Smooth muscle cell (in vitro differentiated cells): ENCODE measurements around the gene ATG5. TPM values are rescaled to one million over a fixed set of nuclear protein-coding genes. Genes with fewer than 3 reads are reported as not detected.
"Not testable (repeated sequence)": the region's sequence is repeated elsewhere in the genome, so short reads cannot be mapped to it uniquely, and the experiment has no call there.

ENCODE experiments used
- DNase-seq: peaks from one replicate; lab custom pipeline; 2025; ENCODE audit not compliant: unreplicated experiment; lab: John Stamatoyannopoulos, UW
- H2AFZ ChIP-seq: fragments of 200-600 bp; sonication (generic); 2 replicates; pipeline ENCODE4 v1.6.0; 2016; ENCODE audit warnings: antibody characterized with exemption, low read depth, mild to moderate bottlenecking
- H3F3A ChIP-seq: fragments of 200-600 bp; sonication (generic); 2 replicates; pipeline ENCODE4 v1.6.0; 2017; ENCODE audit warnings: antibody characterized with exemption, low read depth
- H3K27ac ChIP-seq: fragments of 200-600 bp; sonication (generic); 2 replicates; pipeline ENCODE4 v1.5.1; 2016; ENCODE audit warnings: low read depth, mild to moderate bottlenecking
- H3K27me3 ChIP-seq: fragments of 200-600 bp; sonication (generic); 2 replicates; pipeline ENCODE4 v1.6.1; 2016; ENCODE audit warnings: low read depth, mild to moderate bottlenecking
- H3K36me3 ChIP-seq: fragments of 200-600 bp; sonication (generic); 2 replicates; pipeline ENCODE4 v1.5.1; 2016; ENCODE audit warnings: low read depth
- H3K4me1 ChIP-seq: fragments of 200-600 bp; sonication (generic); 2 replicates; pipeline ENCODE4 v1.5.1; 2016; ENCODE audit warnings: low read depth
- H3K4me2 ChIP-seq: fragments of 200-600 bp; sonication (generic); 2 replicates; pipeline ENCODE4 v1.6.0; 2016; ENCODE audit warnings: mild to moderate bottlenecking
- H3K4me3 ChIP-seq: fragments of 200-600 bp; sonication (generic); 2 replicates; pipeline ENCODE4 v1.5.1; 2016; ENCODE audit warnings: mild to moderate bottlenecking
- H3K79me2 ChIP-seq: fragments of 200-600 bp; sonication (generic); 2 replicates; pipeline ENCODE4 v1.6.0; 2016; ENCODE audit warnings: low read depth, mild to moderate bottlenecking
- H3K9ac ChIP-seq: fragments of 200-600 bp; sonication (generic); 2 replicates; pipeline ENCODE4 v1.6.0; 2016; ENCODE audit warnings: low read depth
- H3K9me3 ChIP-seq: fragments of 200-600 bp; sonication (generic); replicated peaks from 2 replicates; pipeline ENCODE4 v1.5.1; 2016; ENCODE audit warnings: low read depth
- H4K20me1 ChIP-seq: fragments of 200-600 bp; sonication (generic); 2 replicates; pipeline ENCODE4 v1.6.0; 2016; ENCODE audit warnings: low read depth
- CTCF ChIP-seq: fragments of 200-600 bp; sonication (generic); IDR thresholded peaks from 2 replicates; pipeline ENCODE4 v1.5.1; 2017; ENCODE audit warnings: borderline replicate concordance, mild to moderate bottlenecking, antibody characterized with exemption; ENCODE audit not compliant: insufficient read depth, poor library complexity, severe bottlenecking
- WGBS: methylation state at CpG from one replicate; pipeline ENCODE4 v1.1.7; 2016; ENCODE audit warnings: low lambda C conversion rate; 5-methylcytosine and 5-hydroxymethylcytosine counted together
- polyA plus RNA-seq: library from polyadenylated mRNA; unstranded; fragments of >200 nt; fragmentation: Nextera tagmentation; extraction: Ambion mirVana; gene quantifications from 2 replicates; pipeline ENCODE4 v1.2.1, GENCODE V29; 2016
- total RNA-seq: library from RNA; depleted of rRNA; stranded (reverse); fragments of >200 nt; gene quantifications from 2 replicates; pipeline ENCODE4 v1.2.3, GENCODE V29; 2014

The ATG5 gene
- total and polyA plus RNA-seq, 2 experiments from 2014 or later, result 33.7 to 34.4 TPM

GRCh38 chr6:106259748-106260147, 65.8 kb downstream of the ATG5 start:
- H2AFZ ChIP-seq, H3K4me3 ChIP-seq, H3K4me2 ChIP-seq, H3K36me3 ChIP-seq, H3F3A ChIP-seq, H3K4me1 ChIP-seq, H3K9me3 ChIP-seq, H3K9ac ChIP-seq, DNase-seq, H3K27me3 ChIP-seq, H3K27ac ChIP-seq: not testable (repeated sequence)
- Histone ChIP-seq H4K20me1 (peaks cover 51% of the 10 kb centered on the region), H3K79me2 (peaks cover 38% of the 10 kb centered on the region)
- WGBS, result 93% methylated on average over 2 of the region's 2 CpGs

- no peaks in the 10 kb centered on the region for H3K36me3 ChIP-seq
- no peak overlapping the region for H3K27ac ChIP-seq
- no peaks in the 10 kb centered on the region for H3F3A ChIP-seq
- H3K27me3 ChIP-seq, result no peaks in the 10 kb centered on the region
- H3K4me2 ChIP-seq, result no peak overlapping the region
- H3K9me3 ChIP-seq, result no peaks in the 10 kb centered on the region
- no peak overlapping the region for H3K9ac ChIP-seq
- no peak for DNase-seq
- peaks cover 51% of the 10 kb centered on the region for H4K20me1 ChIP-seq
- H3K4me1 ChIP-seq, result no peaks in the 10 kb centered on the region
- no peak overlapping the region for H2AFZ ChIP-seq
- peaks cover 34% of the 10 kb centered on the region for H3K79me2 ChIP-seq
- H3K4me3 ChIP-seq, result no peak overlapping the region
- TF ChIP-seq CTCF, result no peak
Measured at GRCh38 chr6:106258726-106259125, 66.8 kb downstream of the ATG5 start.

GRCh38 chr6:106257195-106257594, 68.4 kb downstream of the ATG5 start:
- H3K4me2 ChIP-seq, result no peak overlapping the region
- H2AFZ ChIP-seq, result no peak overlapping the region
- no peak overlapping the region for H3K4me3 ChIP-seq
- WGBS, result 85% methylated on average over 2 of the region's 2 CpGs
- no peak for DNase-seq
- no peak overlapping the region for H3K9ac ChIP-seq
- no peak overlapping the region for H3K27ac ChIP-seq
- H3K27me3 ChIP-seq, result no peaks in the 10 kb centered on the region
- H3K79me2 ChIP-seq, result peaks cover 32% of the 10 kb centered on the region
- no peaks in the 10 kb centered on the region for H3K9me3 ChIP-seq
- H3F3A ChIP-seq, result no peaks in the 10 kb centered on the region
- H3K36me3 ChIP-seq, result no peaks in the 10 kb centered on the region
- TF ChIP-seq CTCF, result no peak
- H4K20me1 ChIP-seq, result peaks cover 61% of the 10 kb centered on the region
- H3K4me1 ChIP-seq, result no peaks in the 10 kb centered on the region

GRCh38 chr6:106256201-106256968, 69.2 kb downstream of the ATG5 start:
- H3K36me3 ChIP-seq, result no peaks in the 10 kb centered on the region

More at GRCh38 chr6:106256201-106256968, 69.2 kb downstream of the ATG5 start:
- H3K4me3 ChIP-seq, result no peak overlapping the region
- H3K4me1 ChIP-seq, result no peaks in the 10 kb centered on the region
- no peak overlapping the region for H3K9ac ChIP-seq
- TF ChIP-seq CTCF, result no peak
- 95% methylated on average over 4 of the region's 4 CpGs for WGBS
- H4K20me1 ChIP-seq, result peaks cover 57% of the 10 kb centered on the region
- no peak overlapping the region for H3K27ac ChIP-seq
- H3K9me3 ChIP-seq, result no peaks in the 10 kb centered on the region
- H3K27me3 ChIP-seq, result no peaks in the 10 kb centered on the region
- no peak overlapping the region for H2AFZ ChIP-seq
- DNase-seq, result no peak
- no peaks in the 10 kb centered on the region for H3F3A ChIP-seq
- H3K4me2 ChIP-seq, result no peak overlapping the region
- H3K79me2 ChIP-seq, result peaks cover 27% of the 10 kb centered on the region
